ENCODE results near the gene TNK1. TPM values are rescaled to one million over a fixed set of nuclear protein-coding genes. Genes with fewer than 3 reads are reported as not detected.

TNK1 gene
- total and polyA plus RNA-seq, 2 donors (not counting 3 experiments of a cell fraction or from before 2014, with no cell fraction given): 0.22 to 0.58 TPM

GRCh38 chr17:7355573-7355972 lies 25.3 kb upstream of the TNK1 start:
- Histone ChIP-seq H3K79me2 (ENCODE audit: control insufficient read depth, insufficient read depth, low read length) (no peaks in the 10 kb centered on the region), H3K27ac (ENCODE audit: insufficient read depth, low read depth, low read length) (no peak overlapping the region), H3K9me3 (replicated peaks; ENCODE audit: control insufficient read depth, insufficient read depth, low read length) (no peaks in the 10 kb centered on the region), H3K9me1 (replicated peaks; ENCODE audit: control insufficient read depth, extremely low read depth, insufficient read depth, low read length) (no peaks in the 10 kb centered on the region), H3K4me1 (ENCODE audit: control insufficient read depth, extremely low read depth, insufficient read depth, low read length) (peaks cover 13% of the 10 kb centered on the region), H3K4me3 (replicated peaks in 1 of 3; ENCODE audit: insufficient read depth in 1 of 3, low read depth in 1 of 3, low read length in 3 of 3) (no peak overlapping the region), H4K20me1 (replicated peaks; ENCODE audit: control insufficient read depth, extremely low read depth, insufficient read depth, low read length) (no peaks in the 10 kb centered on the region), H3K4me2 (ENCODE audit: insufficient read depth, low read length) (no peak overlapping the region), H3K27me3 (ENCODE audit: control insufficient read depth in 2 of 2, insufficient read depth in 2 of 2, low read length in 2 of 2) (no peaks in the 10 kb centered on the region), H2AFZ (ENCODE audit: low read depth, low read length) (no peak overlapping the region), H3K36me3 (ENCODE audit: control insufficient read depth in 2 of 2, extremely low read depth in 1 of 2, insufficient read depth in 2 of 2, low read length in 2 of 2) (no peaks in the 10 kb centered on the region), H3K9ac (replicated peaks; ENCODE audit: extremely low read depth, insufficient read depth, low read length) (no peak overlapping the region)
- no peak for DNase-seq (ENCODE audit: low read depth, low spot score)
- dilution Hi-C loops (cut with MboI; ENCODE audit: extremely low pct_ligation_motif_present, low sequenced_read_pairs): no loop called here
- TF ChIP-seq FOS (IDR thresholded peaks at IDR 0.05; ENCODE audit: borderline replicate concordance, insufficient read depth, low read length) (no peak), MAX (IDR thresholded peaks at IDR 0.05; ENCODE audit: insufficient read depth, insufficient read length) (no peak), POLR2AphosphoS5 (IDR thresholded peaks at IDR 0.05; ENCODE audit: insufficient read depth, low read depth, low read length) (no peak), GATA2 (IDR thresholded peaks at IDR 0.05; ENCODE audit: insufficient read depth, insufficient read length, low read depth, low read length) (no peak), CTCF (IDR thresholded peaks at IDR 0.05; ENCODE audit: extremely low read depth in 1 of 2, insufficient read depth in 1 of 2, low read depth in 1 of 2, low read length in 2 of 2) (no peak), JUN (IDR thresholded peaks at IDR 0.05; ENCODE audit: borderline replicate concordance, insufficient read depth, insufficient read length, low read depth) (no peak), EZH2 (IDR thresholded peaks at IDR 0.05; ENCODE audit: borderline replicate concordance, low read depth, low read length, severe bottlenecking) (no peak), POLR2A (IDR thresholded peaks at IDR 0.05; ENCODE audit: low read depth, low read length) (no peak), MYC (IDR thresholded peaks at IDR 0.05; ENCODE audit: low read depth, low read length) (no peak)
- intact Hi-C loops (cut with micrococcal nuclease): loop anchor here (5.0 kb wide), 1 partner anchor 37 kb away; the partner anchor contains the start of gene PLSCR3
- peak; percentile 28 for FAIRE-seq
- CTCF ChIA-PET: interaction anchor here (0.6 to 4.0 kb wide), 40 partner anchors 10 to 331 kb away, joined by 3 to 70 read pairs (median 5); partner anchors contain the start of genes CD68, NEURL4, PLSCR3 and POLR2A
- BruUV-seq (replicated peaks): no TSS peak
- POLR2A ChIA-PET: no interaction called here
